Measurements from ENCODE around the gene MLPH. TPM values are rescaled to one million over a fixed set of nuclear protein-coding genes. Genes with fewer than 3 reads are reported as not detected.

Gene MLPH
- total and polyA plus RNA-seq, 2 of the 13 experiments (the other 11 are each of a cell fraction or from before 2014, with no cell fraction given): 0.12 TPM; not detected in 1

DNA sequence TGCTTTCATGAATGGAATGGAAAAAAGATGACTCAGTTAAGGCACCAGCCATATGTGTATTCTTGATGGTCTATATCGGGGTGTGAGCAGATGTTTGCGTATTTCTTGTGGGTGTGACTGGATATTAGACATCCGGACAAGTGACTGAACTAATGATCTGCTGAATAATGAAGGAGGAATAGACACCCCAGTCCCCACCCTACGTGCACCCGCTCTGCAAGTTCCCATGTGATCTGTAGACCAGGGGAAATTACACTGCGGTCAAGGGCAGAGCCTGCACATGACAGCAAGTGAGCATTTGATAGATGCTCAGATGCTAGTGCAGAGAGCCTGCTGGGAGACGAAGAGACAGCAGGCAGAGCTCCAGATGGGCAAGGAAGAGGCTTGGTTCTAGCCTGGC, 66.9 kb downstream of the MLPH start:
- Histone ChIP-seq H4K20me1 (ENCODE audit: insufficient read depth, low read length) (no peaks in the 10 kb centered on the region), H3K9ac (ENCODE audit: insufficient read depth, low read depth, low read length) (no peak overlapping the region), H3K27ac (ENCODE audit: extremely low read length, insufficient read depth, low read length) (no peak overlapping the region), H3K4me1 (ENCODE audit: insufficient read depth, low read length) (peaks cover 27% of the 10 kb centered on the region), H3K27me3 (ENCODE audit: control insufficient read depth in 1 of 2, insufficient read depth in 2 of 2, low read length in 2 of 2) (peaks cover 10 to 36% of the 10 kb centered on the region in 2 experiments; a peak in 4 of 5 replicates), H3K4me3 (replicated peaks in 1 of 3; ENCODE audit: insufficient read depth in 1 of 3, low read depth in 2 of 3, low read length in 3 of 3) (no peak overlapping the region), H2AFZ (ENCODE audit: low read length) (no peak overlapping the region), H3K4me2 (ENCODE audit: low read depth, low read length) (no peak overlapping the region), H3K79me2 (ENCODE audit: insufficient read depth, low read length) (no peaks in the 10 kb centered on the region), H3K9me3 (ENCODE audit: low read length) (peaks cover 7% of the 10 kb centered on the region), H3K36me3 (replicated peaks in 1 of 2; ENCODE audit: control insufficient read depth in 1 of 2, insufficient read depth in 2 of 2, low read length in 2 of 2) (no peaks in the 10 kb centered on the region)
- BruUV-seq (replicated peaks): no TSS peak
- TF ChIP-seq TFDP1 (CRISPR knock-in tag; IDR thresholded peaks at IDR 0.05; ENCODE audit: borderline replicate concordance) (no peak), PAF1 (CRISPR knock-in tag; IDR thresholded peaks at IDR 0.05) (no peak), HNRNPH1 (optimal IDR thresholded peaks at IDR 0.05; ENCODE audit: low read depth, low read length) (no peak), REPIN1 (CRISPR knock-in tag; IDR thresholded peaks at IDR 0.05; ENCODE audit: borderline replicate concordance, low read depth) (no peak), ZNF292 (CRISPR knock-in tag; IDR thresholded peaks at IDR 0.05; ENCODE audit: borderline replicate concordance, low read depth) (no peak), ETV6 (CRISPR knock-in tag; conservative IDR thresholded peaks at IDR 0.05) (no peak), ARNT2 (CRISPR knock-in tag; IDR thresholded peaks at IDR 0.05; ENCODE audit: low read depth) (no peak), ZEB1 (IDR thresholded peaks at IDR 0.05; ENCODE audit: insufficient replicate concordance, low read depth) (no peak)
- TF ChIP-seq, protein P1, sequence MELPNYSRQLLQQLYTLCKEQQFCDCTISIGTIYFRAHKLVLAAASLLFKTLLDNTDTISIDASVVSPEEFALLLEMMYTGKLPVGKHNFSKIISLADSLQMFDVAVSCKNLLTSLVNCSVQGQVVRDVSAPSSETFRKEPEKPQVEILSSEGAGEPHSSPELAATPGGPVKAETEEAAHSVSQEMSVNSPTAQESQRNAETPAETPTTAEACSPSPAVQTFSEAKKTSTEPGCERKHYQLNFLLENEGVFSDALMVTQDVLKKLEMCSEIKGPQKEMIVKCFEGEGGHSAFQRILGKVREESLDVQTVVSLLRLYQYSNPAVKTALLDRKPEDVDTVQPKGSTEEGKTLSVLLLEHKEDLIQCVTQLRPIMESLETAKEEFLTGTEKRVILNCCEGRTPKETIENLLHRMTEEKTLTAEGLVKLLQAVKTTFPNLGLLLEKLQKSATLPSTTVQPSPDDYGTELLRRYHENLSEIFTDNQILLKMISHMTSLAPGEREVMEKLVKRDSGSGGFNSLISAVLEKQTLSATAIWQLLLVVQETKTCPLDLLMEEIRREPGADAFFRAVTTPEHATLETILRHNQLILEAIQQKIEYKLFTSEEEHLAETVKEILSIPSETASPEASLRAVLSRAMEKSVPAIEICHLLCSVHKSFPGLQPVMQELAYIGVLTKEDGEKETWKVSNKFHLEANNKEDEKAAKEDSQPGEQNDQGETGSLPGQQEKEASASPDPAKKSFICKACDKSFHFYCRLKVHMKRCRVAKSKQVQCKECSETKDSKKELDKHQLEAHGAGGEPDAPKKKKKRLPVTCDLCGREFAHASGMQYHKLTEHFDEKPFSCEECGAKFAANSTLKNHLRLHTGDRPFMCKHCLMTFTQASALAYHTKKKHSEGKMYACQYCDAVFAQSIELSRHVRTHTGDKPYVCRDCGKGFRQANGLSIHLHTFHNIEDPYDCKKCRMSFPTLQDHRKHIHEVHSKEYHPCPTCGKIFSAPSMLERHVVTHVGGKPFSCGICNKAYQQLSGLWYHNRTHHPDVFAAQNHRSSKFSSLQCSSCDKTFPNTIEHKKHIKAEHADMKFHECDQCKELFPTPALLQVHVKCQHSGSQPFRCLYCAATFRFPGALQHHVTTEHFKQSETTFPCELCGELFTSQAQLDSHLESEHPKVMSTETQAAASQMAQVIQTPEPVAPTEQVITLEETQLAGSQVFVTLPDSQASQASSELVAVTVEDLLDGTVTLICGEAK (IDR thresholded peaks at IDR 0.05): no peak
- TF ChIP-seq, protein P1 (CRISPR knock-in tag; IDR thresholded peaks at IDR 0.05): no peak
- in situ Hi-C loops (cut with HindIII; ENCODE audit: extremely low pct_ligation_motif_present, low pct_unique_long_range_greater_than_20kb): no loop called here
- CTCF ChIA-PET (ENCODE audit: low intra/inter-chr PET ratio, low total read pairs): no interaction called here
- intact Hi-C loops (cut with micrococcal nuclease; ENCODE audit: unreplicated experiment): no loop called here
- ATAC-seq: no peak
- 8% methylated on average over 7 of the region's 7 CpGs for WGBS (ENCODE audit: low lambda C conversion rate)
- FAIRE-seq: no peak
- DNase-seq (ENCODE audit: low spot score): no peak
- POLR2A ChIA-PET: no interaction called here
